HG02763 (cell line): ENCODE measurements around the gene LRRD1.
A peak's percentile ranks its signal among the peaks of the same experiment; 100 is the strongest.
"Not testable (repeated sequence)": the region's sequence is repeated elsewhere in the genome, so short reads cannot be mapped to it uniquely, and the experiment has no call there.

Experiments used
- ATAC-seq: cut with Tn5 transposase; IDR thresholded peaks from one replicate; pipeline ENCODE4 v1.9.1; 2021; ENCODE audit warnings: mild to moderate bottlenecking, moderate library complexity; ENCODE audit not compliant: unreplicated experiment

The LRRD1 gene

DNA sequence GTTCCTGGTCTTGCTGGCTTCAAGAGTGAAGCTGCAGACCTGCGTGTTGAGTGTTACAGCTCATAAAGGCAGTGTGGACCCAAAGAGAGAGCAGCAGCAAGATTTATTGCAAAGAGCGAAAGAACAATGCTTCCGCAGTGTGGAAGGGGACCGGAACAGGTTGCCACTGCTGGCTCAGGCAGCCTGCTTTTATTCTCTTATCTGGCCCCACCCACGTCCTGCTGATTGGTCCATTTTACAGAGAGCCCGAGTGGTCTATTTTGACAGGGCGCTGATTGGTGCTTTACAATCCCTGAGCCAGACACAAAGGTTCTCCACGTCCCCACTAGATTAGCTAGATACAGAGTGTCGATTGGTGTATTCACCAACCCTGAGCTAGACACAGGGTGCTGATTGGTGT, 36.2 kb downstream of the LRRD1 start:
- not testable (repeated sequence) for ATAC-seq

DNA sequence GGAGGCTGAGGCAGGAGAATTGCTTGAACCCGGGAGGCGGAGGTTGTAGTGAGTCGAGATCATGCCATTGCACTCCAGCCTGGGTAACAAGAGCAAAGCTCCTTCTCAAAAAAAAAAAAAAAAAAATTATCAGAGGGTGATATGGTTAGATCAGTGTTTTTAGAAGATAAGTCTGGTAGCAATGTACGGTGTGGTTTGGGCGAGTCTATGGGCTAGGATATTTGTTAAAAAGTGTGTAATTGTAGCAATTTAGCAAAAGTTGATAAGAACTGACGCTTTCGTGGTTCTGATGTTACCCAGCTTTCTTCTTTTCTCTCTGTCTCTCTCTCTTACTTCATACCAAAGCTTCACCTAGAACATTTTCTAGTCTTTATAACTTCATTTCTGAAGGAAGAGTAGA, 37.8 kb downstream of the LRRD1 start:
- no peak for ATAC-seq

- ATAC-seq: no peak
Observed at GRCh38 chr7:92137557-92137956, 41.4 kb downstream of the LRRD1 start.

GRCh38 chr7:92135052-92135889, 43.7 kb downstream of the LRRD1 start:
- no peak for ATAC-seq

DNA sequence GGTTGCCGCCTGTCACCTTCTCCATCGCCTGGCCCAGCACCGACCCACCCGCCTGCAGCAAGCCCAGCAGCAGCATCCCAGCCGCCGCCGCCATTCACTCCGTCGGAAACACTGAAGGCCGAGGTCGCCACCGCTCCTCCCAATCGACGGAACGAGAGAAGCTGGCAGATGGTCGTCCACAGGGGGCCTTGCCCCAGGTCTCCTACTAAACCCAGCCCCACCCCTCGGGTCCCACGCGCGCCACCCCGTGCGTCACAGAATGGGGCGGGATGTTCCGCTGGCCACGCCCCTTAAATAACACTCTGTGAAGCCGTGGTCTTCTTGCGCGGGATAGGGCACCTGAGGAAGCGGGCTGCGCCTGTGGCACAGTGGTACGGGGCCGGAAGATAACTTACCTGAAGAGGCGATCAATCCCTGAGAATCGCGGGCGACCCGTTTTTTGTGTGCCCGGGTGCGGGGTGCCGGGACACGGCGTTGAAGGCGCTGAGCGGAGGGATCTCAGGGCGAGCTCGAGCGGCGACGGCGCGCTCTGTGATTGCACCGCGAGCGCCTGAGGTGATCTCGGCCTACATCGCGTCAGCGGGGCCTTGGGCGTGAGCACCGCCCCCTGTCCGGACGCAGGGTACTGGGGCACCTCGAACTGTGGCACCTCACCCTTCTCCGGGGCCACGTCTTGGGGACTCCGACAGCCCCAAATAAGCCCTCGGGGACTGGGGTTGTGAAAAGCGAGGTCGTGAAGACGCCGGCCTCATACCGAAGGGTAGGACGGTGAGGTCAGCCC, 44.5 kb downstream of the LRRD1 start, which contains the start of gene CYP51A1:
Gene CYP51A1, minus strand, starts transcription at position 207 of the 781 bp plus-strand sequence. Its CDS starts 113 bp downstream, at position 94.
- peak; percentile 88 for ATAC-seq

DNA sequence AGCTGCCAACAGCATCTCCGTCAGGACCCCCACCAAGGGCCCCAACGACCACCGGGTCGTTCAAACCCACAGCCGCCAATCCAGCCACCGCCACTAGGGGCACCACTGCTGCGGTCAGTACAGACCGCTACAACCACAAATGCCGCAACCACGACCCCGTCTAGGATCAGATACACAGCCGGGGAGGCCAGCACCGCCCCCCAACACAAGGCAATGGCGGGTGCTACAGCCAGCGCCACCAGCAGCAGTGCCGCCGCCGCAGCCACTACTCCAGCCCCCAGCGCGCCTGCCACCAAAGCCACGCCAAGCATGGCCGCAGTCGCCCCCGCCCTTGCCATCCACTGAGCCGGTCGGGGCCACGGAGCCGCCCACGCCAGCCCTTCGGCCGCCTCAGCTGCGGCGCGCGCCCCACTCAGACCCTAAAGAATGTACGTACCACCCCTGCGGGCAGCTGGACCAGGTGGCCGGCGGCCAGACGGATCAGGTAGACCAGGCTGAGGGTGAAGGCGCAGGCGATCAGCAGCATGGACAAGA, 45.1 kb downstream of the LRRD1 start:
- peak; percentile 29 for ATAC-seq

- ATAC-seq: peak; percentile 18
Observed at GRCh38 chr7:92133133-92133736, 45.7 kb downstream of the LRRD1 start.

- ATAC-seq: no peak
Observed at GRCh38 chr7:92131764-92132330, 47.1 kb downstream of the LRRD1 start.

DNA sequence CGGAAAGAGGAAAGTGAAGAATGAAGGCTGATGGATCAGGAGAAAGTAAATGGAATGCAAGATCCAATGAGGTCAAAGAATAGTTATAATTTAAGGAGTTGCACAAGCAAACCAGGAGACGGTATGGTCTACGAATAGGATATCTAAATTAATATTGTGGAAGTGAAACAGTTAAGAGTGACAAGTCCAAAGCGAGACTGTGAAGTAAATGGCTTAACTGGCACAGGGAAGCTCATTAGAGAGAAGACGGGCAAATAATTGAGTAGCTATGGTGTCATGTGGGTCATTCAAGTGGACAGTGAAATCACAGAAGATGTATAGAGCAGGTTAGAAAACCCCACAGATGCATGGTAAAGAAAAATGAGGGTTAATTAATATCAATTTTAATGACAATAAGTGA, 47.8 kb downstream of the LRRD1 start:
- no peak for ATAC-seq

GRCh38 chr7:92121681-92122080, 57.3 kb downstream of the LRRD1 start:
- ATAC-seq: no peak

DNA sequence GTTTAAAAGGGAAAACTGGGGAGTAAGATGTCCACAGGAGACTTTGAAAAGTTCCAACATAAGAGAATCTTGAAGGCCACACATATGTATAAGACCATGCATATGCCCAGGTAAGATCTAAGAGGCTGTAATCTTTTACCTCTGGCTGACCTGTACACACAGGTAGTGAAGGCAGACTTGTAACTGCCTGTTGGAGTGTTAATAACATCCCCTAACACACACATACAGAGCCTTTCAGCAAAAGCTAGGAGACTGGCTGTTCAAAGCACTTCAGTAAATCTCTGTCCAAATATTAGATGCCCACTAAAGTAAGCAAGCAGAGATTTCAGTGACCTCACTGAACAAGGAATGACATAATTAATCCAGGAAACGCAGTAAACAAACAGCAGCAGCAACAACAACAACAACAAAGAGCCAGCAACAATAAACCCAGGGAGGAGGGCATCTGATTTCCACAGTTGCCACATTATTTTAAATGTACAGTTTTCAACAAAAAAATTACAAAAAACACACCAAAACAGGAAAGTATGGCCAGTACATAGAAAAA, 59.7 kb downstream of the LRRD1 start:
- ATAC-seq: no peak

DNA sequence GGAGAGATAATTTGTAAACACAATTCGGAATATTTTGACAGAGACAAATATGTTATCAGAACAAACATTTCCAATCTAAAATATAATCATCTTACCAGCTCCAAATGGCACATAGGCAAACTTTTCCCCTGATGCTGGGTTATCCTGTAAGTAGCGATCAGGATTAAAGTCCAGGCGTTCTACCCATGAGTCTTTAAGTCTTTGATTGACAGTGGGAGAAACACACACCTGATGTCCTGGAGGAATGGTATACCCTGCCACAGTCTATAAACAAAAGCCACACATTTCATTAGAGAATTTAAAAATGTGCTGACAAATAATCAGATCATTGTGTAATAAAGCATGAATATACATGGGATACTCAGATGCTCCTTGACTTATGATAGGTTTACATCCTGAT, 62.0 kb downstream of the LRRD1 start:
- no peak for ATAC-seq

- ATAC-seq: no peak
Observed at GRCh38 chr7:92115821-92116220, 63.1 kb downstream of the LRRD1 start.

- ATAC-seq: no peak
Observed at GRCh38 chr7:92110857-92111256, 68.1 kb downstream of the LRRD1 start.

DNA sequence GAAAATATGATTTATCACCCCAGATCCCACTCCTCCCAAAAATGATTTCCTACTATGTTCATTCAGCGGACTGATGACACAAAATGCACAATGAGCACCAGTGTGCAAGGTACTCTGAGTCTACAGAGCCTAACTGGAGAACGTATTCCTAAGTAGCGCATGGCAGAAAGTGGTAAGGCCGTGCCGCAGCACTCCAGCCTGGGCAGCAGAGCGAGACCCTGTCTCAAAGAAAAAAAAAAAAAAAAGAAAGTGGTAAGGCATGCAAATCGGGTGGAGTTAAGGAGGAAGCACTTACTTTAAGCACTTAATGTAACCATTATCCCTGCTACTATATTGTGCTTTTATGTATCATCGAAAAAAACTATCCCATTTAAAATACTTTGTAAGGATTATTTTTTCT, 70.1 kb downstream of the LRRD1 start:
- no peak for ATAC-seq

- not testable (repeated sequence) for ATAC-seq
Observed at GRCh38 chr7:92102862-92103261, 76.1 kb downstream of the LRRD1 start.

- no peak for ATAC-seq
Observed at GRCh38 chr7:92100534-92100933, 78.4 kb downstream of the LRRD1 start.

DNA sequence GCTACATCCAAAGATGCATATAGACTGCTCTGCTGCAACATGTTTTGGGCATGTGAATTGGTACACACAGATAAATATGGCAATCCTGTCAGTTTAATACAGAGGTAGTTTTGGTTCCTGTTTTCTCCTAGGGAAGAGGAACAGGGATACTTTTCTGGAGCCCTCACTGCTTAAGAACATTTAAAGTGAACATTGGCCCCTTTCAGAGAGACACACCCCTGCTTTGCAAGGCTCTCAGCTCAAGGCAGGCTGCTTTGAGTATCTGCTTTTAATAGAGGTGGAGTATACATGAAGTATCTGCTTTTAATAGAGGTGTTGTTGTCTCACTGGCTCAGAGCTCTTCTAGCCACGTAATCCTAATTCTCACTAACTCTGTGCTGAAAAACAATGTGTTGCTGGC, 83.6 kb downstream of the LRRD1 start:
- ATAC-seq: no peak
